ENCODE measurements around the gene DMGDH. TPM values are rescaled to one million over a fixed set of nuclear protein-coding genes. Genes with fewer than 3 reads are reported as not detected.

The DMGDH gene
- total RNA-seq = 1.6 and 5.1 TPM in 2 replicates

GRCh38 chr5:79069488-79070349, at the start of gene DMGDH, which contains the start of gene BHMT2:
TSS of gene DMGDH (minus strand) at chr5:79069674. CDS start at chr5:79069620, 54 bp downstream.
TSS of gene BHMT2 (plus strand) at chr5:79069767. CDS start at chr5:79069783, 16 bp downstream.

DNA sequence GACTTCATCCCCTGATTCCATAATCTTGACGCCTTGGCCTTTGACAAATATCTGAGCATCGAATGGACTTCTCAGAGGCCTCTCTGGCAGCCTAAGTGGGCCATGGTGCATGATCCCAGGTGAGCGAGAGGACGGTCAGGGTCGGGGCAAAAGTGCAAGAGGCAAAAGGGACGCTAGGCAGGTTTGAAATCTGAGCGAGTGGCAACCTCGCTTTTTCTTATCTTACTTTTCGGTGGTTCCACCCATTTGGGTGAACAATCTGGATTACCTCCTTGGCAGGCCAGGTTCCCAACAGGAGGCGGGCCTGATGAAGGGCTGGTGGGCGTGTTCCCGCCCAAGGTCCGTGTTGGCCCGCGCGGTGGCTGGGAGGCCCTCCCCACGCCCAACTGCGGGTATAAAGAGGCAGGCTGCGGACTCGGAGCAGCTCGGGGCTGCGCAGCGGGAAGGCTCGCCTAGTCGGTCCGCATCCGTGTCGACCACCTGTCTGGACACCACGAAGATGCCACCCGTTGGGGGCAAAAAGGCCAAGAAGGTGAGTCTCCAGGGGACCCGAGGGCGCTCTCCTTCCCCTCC, 42.0 kb upstream of the DMGDH start, which contains the start of gene BHMT:
Gene BHMT, plus strand, starts transcription at position 423 of the 573 bp plus-strand sequence. Its CDS starts 77 bp downstream, at position 500.

DNA sequence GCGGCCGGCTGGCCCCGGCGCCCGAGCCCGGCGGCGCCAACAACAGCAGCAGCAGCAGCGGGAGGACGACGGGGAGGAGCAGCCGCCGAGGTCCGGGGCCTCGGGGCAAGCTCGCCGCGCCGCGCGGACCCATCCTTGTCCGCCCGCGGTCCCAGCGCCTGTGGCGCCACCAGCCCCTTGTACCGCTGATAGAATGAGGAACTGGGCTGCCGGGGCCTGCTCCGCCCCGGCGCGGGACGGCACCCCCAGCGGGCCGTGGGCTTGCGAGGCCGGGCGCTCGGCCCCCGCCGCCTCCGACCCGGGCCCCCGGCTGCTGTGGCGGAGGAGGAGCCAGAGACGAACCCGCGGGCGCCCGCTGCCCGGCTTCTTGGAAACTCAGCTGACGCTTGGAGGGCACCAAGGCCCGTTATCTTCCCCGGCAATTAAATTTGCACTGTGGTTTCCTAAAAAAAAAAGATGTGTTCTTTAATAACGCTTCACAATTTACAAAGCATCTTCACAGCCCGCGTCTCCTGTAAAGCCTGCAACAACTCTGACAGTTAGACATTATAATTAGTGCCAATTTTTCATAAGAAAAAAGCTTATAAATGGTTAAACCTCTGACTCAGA, 84.3 kb downstream of the DMGDH start, which contains the start of gene ARSB:
Gene ARSB, minus strand, starts transcription at position 195 of the 609 bp plus-strand sequence. Its CDS starts 62 bp downstream, at position 133.

Other genes with a start within 250 kb of the DMGDH start
- gene ARSB, start 84.4 kb downstream of the DMGDH start, total RNA-seq = 8.2 and 8.8 TPM in 2 replicates
- 4.4 and 4.6 TPM in 2 replicates for gene BHMT2, start 93 bp upstream of the DMGDH start, total RNA-seq
- not detected in 2 replicates for gene BHMT, start 42.1 kb upstream of the DMGDH start, total RNA-seq
- gene JMY, start 166.5 kb upstream of the DMGDH start, total RNA-seq = 10.9 and 11.5 TPM in 2 replicates

Measured in bronchial smooth muscle cell (primary cell).